Gastroesophageal sphincter (tissue), 3 donors: ENCODE measurements around the gene FNDC3B.

Source experiments
- EP300 ChIP-seq: sonication (generic); formaldehyde crosslinking; IDR thresholded peaks from one replicate; pipeline ENCODE4 v1.6.1; 2017; ENCODE audit warnings: antibody characterized with exemption, mild to moderate bottlenecking
- POLR2A ChIP-seq, 2 donors: fragments of 450-650 bp; IDR thresholded peaks; one replicate each; pipeline ENCODE4 v1.6.1; 2017; ENCODE audit warnings: antibody characterized with exemption in 2 of 2, mild to moderate bottlenecking in 2 of 2, moderate library complexity in 1 of 2
- POLR2AphosphoS5 ChIP-seq: sonication (generic); formaldehyde crosslinking; IDR thresholded peaks from one replicate; pipeline ENCODE4 v1.6.1; 2017; ENCODE audit warnings: antibody characterized with exemption
- TF ChIP-seq, protein P1 (sequence below), 4 experiments: fragments of 200-600 bp in 2 of 4; fragments of 450-650 bp in 2 of 4; sonication (generic) in 1 of 4; IDR thresholded peaks; one replicate each; pipeline ENCODE4 v1.5.1; 2017 to 2019; ENCODE audit warnings: antibody characterized with exemption in 4 of 4, mild to moderate bottlenecking in 2 of 4, moderate library complexity in 2 of 4

DNA sequence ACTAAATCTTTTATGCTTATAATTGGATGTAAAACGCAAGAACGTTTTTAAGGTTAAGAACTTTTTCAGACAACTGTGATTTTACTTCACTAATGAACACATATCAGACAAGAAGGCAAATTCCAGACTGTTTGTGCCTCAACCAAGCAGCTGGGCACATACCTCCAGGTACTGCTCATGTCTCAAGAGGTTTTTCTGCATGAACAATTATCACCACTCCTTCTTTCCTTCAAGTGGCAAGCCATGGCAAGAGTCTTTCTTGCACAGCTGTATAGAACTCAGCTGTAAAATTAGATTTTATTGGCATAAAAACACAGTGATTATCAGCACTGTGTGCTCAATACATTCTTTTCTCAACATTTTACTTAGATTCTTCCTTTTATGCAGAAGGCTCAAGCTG lies 64.3 kb downstream of the FNDC3B start:
- TF ChIP-seq, protein P1, sequence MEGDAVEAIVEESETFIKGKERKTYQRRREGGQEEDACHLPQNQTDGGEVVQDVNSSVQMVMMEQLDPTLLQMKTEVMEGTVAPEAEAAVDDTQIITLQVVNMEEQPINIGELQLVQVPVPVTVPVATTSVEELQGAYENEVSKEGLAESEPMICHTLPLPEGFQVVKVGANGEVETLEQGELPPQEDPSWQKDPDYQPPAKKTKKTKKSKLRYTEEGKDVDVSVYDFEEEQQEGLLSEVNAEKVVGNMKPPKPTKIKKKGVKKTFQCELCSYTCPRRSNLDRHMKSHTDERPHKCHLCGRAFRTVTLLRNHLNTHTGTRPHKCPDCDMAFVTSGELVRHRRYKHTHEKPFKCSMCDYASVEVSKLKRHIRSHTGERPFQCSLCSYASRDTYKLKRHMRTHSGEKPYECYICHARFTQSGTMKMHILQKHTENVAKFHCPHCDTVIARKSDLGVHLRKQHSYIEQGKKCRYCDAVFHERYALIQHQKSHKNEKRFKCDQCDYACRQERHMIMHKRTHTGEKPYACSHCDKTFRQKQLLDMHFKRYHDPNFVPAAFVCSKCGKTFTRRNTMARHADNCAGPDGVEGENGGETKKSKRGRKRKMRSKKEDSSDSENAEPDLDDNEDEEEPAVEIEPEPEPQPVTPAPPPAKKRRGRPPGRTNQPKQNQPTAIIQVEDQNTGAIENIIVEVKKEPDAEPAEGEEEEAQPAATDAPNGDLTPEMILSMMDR (IDR thresholded peaks at IDR 0.05): no peak
- TF ChIP-seq POLR2A (IDR thresholded peaks at IDR 0.05) (no peak), POLR2AphosphoS5 (no peak), EP300 (no peak)
